Lower leg skin (tissue), 3 donors: ENCODE results near the gene ADCY7.

Source experiments
- CTCF ChIP-seq, 3 donors: fragments of 450-650 bp; IDR thresholded peaks; one replicate each; pipeline ENCODE4 v1.5.1; 2016; ENCODE audit warnings: antibody characterized with exemption in 3 of 3, mild to moderate bottlenecking in 3 of 3, moderate library complexity in 2 of 3
- POLR2A ChIP-seq, 2 donors: fragments of 450-650 bp; IDR thresholded peaks; one replicate each; pipeline ENCODE4 v1.6.1; 2016 to 2017; ENCODE audit warnings: antibody characterized with exemption in 2 of 2, mild to moderate bottlenecking in 1 of 2, moderate library complexity in 1 of 2

GRCh38 chr16:50363656-50364055, 97.3 kb downstream of the ADCY7 start:
- TF ChIP-seq POLR2A (IDR thresholded peaks at IDR 0.05) (no peak), CTCF (IDR thresholded peaks at IDR 0.05) (no peak)
